NOMO-1 treated with DMSO at 0.1 percent for 48 hours (cell line): ENCODE results near the gene NDUFC1.
A peak's percentile ranks its signal among the peaks of the same experiment; 100 is the strongest.
"Not testable (repeated sequence)": the region's sequence is repeated elsewhere in the genome, so short reads cannot be mapped to it uniquely, and the experiment has no call there.

Experiments used
- DNase-seq: peaks from one replicate; lab custom pipeline; 2025; ENCODE audit not compliant: unreplicated experiment; lab: John Stamatoyannopoulos, UW

Gene NDUFC1

GRCh38 chr4:139301821-139302611, at the start of gene NDUFC1:
Gene NDUFC1 (minus strand): TSS chr4:139302477. CDS start chr4:139295798, 6,679 bp downstream.
- DNase-seq = peak; percentile 64

GRCh38 chr4:139337612-139338011, 35.3 kb upstream of the NDUFC1 start:
- DNase-seq = peak; percentile 70

GRCh38 chr4:139333046-139333445, 30.8 kb upstream of the NDUFC1 start:
- no peak for DNase-seq

GRCh38 chr4:139331185-139331584, 28.9 kb upstream of the NDUFC1 start:
- DNase-seq = no peak

- no peak for DNase-seq
These were observed 28.0 kb upstream of the NDUFC1 start for GRCh38 chr4:139330283-139330682.

GRCh38 chr4:139329665-139330200, 27.5 kb upstream of the NDUFC1 start:
- DNase-seq = no peak

- no peak for DNase-seq
These were observed 22.3 kb upstream of the NDUFC1 start for GRCh38 chr4:139324620-139325019.

- not testable (repeated sequence) for DNase-seq
These were observed 20.3 kb upstream of the NDUFC1 start for GRCh38 chr4:139322541-139322940.

GRCh38 chr4:139322070-139322469, 19.8 kb upstream of the NDUFC1 start:
- DNase-seq = not testable (repeated sequence)

- no peak for DNase-seq
These were observed 17.3 kb upstream of the NDUFC1 start for GRCh38 chr4:139319571-139319970.

GRCh38 chr4:139317635-139318034, 15.4 kb upstream of the NDUFC1 start:
- DNase-seq = no peak

GRCh38 chr4:139316733-139317132, 14.5 kb upstream of the NDUFC1 start:
- peak; percentile 6 for DNase-seq

GRCh38 chr4:139315221-139315675, 13.0 kb upstream of the NDUFC1 start:
- no peak for DNase-seq

- no peak for DNase-seq
These were observed 11.9 kb upstream of the NDUFC1 start for GRCh38 chr4:139314047-139314800.

- not testable (repeated sequence) for DNase-seq
These were observed 11.1 kb upstream of the NDUFC1 start for GRCh38 chr4:139313414-139313813.

- DNase-seq = peak; percentile 72
These were observed 10.5 kb upstream of the NDUFC1 start for GRCh38 chr4:139312552-139313332.

GRCh38 chr4:139311909-139312308, 9.6 kb upstream of the NDUFC1 start:
- DNase-seq = no peak

- DNase-seq = no peak
These were observed 2.6 kb upstream of the NDUFC1 start for GRCh38 chr4:139304920-139305319.

GRCh38 chr4:139301113-139301820, 1.0 kb downstream of the NDUFC1 start, which contains the start of gene NAA15:
Gene NAA15 (plus strand): TSS chr4:139301505. CDS start chr4:139301778, 273 bp downstream.
- DNase-seq = peak; percentile 96

GRCh38 chr4:139300431-139301112, 1.7 kb downstream of the NDUFC1 start:
- peak; percentile 47 for DNase-seq
